Activated CD4-positive, alpha-beta T cell treated with anti-CD3 and anti-CD28 coated beads, Interleukin-2, amount 50 U/mL, for 48 hours (primary cell): ENCODE data around the gene LAMC1.

ENCODE experiments used
- DNase-seq, 2 experiments: peaks; one replicate each; pipeline ENCODE4 v3.0.0-alpha.2; 2020

The LAMC1 gene

GRCh38 chr1:183023146-183023600 is at the start of gene LAMC1:
LAMC1 (plus strand) TSS chr1:183023420; CDS start chr1:183023717, 297 bp downstream.
- DNase-seq, result peak in 1 of 2 experiments; percentile 9

DNA sequence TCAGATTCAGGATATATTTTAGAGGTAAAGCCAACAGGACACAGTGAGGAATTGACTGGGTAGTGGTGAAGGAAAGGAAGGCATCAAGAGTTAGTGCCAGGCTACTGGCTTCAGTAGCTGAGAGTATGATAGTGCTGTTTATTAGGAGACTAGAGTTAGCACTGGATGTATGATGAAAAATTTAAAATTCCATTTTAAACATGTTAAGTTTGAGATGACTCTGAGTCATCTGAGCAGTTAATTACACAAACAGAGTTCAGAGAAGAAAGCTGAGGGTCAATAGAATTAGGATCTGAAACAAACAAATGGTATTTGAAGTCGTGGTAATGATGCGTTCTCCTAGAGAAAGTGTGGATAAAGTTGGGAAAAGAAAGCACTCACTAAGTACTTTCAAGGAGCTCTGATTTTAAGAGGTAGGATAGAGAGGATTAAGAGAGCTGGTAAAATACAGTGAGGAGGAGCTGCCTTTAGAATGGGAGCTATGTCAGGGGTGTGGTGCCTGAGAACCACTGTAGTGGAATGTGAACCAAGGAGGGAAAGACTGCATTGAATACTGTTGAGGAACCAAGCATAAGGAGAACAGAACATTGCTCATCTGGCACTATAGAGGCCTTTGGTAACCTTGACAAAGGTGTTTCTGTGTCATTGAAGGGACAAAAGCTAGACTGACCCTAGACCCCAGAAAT is 48.6 kb upstream of the LAMC1 start:
- no peak for DNase-seq

DNA sequence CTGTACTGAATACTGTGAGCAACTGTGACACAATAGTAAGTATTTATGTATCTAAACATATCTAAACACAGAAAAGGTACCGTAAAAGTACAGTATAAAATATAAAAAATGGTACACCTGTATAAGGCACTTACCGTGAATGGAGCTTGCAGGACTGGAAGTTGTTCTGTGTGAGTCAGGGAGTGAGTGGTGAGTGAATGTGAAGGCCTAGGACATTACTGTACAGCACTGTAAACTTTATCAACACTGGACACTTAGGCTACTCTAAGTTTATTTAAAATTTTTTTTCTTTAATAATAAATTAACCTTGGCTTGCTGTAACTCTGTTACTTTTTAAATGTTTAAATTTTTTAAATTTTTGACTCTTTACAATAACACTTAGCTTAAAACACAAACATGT is 45.7 kb upstream of the LAMC1 start:
- no peak for DNase-seq

- DNase-seq, result no peak
These were observed 44.9 kb upstream of the LAMC1 start for GRCh38 chr1:182978151-182978853.

- no peak for DNase-seq
These were observed 39.1 kb upstream of the LAMC1 start for GRCh38 chr1:182984138-182984537.

- DNase-seq, result no peak
These were observed 38.6 kb upstream of the LAMC1 start for GRCh38 chr1:182984621-182985020.

GRCh38 chr1:182985876-182986275 is 37.3 kb upstream of the LAMC1 start:
- no peak for DNase-seq

- no peak for DNase-seq
These were observed 32.6 kb upstream of the LAMC1 start for GRCh38 chr1:182990413-182991144.

- DNase-seq, result no peak
These were observed 29.5 kb upstream of the LAMC1 start for GRCh38 chr1:182993746-182994145.

- no peak for DNase-seq
These were observed 27.3 kb upstream of the LAMC1 start for GRCh38 chr1:182995894-182996293.

GRCh38 chr1:182996816-182997215 is 26.4 kb upstream of the LAMC1 start:
- no peak for DNase-seq

GRCh38 chr1:182998482-182998881 is 24.7 kb upstream of the LAMC1 start:
- no peak for DNase-seq

DNA sequence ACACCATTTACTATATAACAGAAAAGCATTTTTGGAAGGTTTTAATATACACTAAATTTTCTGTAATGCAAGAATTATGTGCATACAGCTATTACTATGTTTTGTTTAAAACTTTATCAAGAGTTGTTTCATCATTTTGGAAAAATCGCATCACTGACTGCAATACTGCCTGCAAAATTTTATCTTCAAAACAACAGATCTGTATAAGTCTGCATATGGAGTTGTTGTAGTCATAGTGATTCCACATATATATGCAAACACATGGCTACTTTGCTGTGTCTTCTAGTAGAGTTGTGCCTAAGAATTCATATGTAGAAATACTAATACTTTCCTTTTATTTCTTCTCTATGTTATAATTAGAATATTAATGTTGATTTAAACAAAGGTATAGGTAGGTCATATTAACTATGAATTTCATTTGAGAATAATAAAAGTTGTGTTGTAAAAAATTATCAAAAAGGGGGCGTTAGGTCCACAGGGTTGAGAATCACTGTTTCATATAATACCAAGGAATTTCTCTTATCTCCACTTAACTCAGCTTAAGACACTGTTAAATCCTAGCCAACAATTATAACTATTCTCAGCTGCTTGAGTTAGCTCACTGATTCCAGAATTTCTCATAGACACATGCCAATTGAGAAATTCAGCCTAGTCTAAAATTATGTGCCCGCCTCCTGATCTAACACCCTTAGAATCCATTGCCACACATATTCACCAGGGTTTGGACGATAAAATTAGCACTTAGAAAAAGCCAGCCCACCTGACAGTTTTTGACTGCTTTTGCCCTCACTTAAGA is 22.9 kb upstream of the LAMC1 start:
- no peak for DNase-seq

DNA sequence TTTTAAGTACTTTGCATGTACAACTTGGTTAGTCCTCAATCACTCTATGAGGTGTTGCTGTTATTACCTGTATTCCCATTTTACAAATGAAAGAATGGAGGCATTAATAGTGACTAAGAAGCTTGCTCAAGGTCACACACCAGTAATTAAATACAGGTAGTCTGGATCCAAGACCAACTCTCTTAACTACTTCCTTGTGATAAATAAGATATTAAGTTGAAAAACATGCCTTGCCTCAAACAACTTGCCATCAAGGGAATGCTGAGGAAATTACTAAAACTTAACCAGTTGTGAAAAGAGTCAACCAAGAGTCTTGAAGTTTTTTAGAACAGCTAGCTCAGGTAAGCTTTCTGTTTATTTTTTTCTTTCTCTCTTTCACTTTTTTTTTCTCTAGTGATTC is 21.0 kb upstream of the LAMC1 start:
- DNase-seq, result no peak

DNA sequence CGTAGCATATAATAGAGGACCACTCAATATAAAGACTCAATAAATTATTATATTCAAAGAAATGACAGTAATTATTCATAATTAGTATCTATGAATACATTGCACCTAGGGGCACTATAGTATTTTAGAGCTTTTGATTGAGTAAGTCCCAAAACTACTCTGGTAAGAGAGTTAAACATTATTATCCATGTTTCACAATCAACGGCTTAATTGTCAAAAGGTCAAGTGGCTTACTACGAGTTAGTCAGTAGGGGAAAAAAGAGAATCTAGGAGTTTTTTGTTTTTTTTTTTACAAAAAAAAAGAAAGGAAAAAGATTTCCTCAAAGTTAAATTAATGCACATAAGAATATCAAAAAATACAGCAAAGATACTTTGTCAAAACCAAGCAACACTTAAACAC is 20.4 kb upstream of the LAMC1 start:
- DNase-seq, result no peak

GRCh38 chr1:183003203-183003602 is 20.0 kb upstream of the LAMC1 start:
- no peak for DNase-seq

DNA sequence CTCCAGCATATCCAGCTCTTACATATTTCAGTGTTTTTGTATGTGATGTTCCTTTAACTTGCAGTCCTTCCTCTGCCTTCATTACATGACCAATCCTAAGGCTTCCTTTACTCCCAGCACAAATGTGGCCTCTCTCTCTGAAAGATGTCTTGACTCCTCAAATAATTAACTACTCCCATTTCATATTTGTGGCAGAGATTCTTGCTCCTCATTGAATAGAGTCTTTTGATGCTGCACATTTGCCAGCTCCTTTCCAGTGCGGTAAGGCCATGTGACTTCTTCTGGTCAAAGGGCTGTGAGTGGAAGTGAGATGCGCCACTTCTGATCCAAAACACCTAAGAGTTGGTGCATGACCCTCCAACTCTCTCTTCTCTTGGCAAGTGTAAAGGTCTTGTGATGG is 19.1 kb upstream of the LAMC1 start:
- DNase-seq, result no peak

GRCh38 chr1:183011859-183012258 is 11.4 kb upstream of the LAMC1 start:
- no peak for DNase-seq

GRCh38 chr1:183012301-183012994 is 10.8 kb upstream of the LAMC1 start:
- no peak for DNase-seq

DNA sequence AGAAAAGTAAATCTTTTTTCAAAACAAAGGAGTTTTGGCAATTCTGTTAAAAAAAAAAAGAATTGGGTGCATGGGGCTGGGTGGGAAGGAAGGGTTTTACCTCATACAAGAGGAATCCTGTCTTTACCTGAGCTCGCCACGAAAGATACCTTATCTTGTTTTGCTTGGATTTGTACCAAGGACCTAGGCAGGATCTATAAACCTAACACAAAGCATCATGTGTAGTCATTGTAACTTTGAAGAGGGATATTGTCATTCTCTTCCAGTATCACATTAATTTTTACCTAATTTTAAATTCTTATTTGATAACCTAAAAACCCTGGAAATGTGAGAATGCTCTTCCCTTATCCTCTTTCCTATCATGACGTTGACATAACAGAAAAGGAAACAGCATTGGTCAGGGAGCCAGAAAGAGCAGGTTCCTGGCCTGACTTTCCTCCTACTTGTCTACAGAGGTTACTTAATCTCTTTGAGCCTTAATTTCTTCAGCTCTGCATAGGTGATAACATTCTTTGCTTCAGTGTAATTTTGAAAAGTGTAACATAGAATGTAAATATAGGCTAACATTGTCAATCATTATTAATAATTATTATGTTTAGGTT is 4.0 kb upstream of the LAMC1 start:
- DNase-seq, result no peak

DNA sequence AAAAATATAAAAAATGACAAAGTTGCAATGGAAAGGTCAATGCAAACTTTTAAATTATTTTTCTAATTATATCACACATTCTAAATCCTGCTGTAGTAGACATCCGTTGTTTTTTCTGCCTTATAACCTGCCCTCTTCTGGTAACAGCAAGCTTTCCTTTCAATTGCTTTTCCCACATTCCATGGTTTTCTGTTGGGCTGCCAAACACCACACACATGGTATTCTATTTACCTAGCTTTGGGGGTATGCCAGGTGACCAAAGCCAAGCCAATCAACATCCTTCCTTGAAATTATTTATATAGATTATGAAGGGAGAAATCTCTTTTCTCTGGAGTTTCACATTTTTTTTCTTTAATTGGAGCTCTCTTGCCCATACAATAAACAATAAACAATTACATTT is 3.4 kb upstream of the LAMC1 start:
- no peak for DNase-seq
